HEK293 (cell line): ENCODE data around the gene PSMB1.

Source experiments
- ATF2 ChIP-seq: fragments of 450-650 bp; formaldehyde crosslinking; IDR thresholded peaks from 2 replicates; pipeline ENCODE4 v1.5.1; 2016; ENCODE audit warnings: missing biosample characterization, missing genetic modification characterization, low read depth
- CTCF ChIP-seq: fragments of 450-650 bp; formaldehyde crosslinking; IDR thresholded peaks from 2 replicates; pipeline ENCODE4 v1.5.1; 2016; ENCODE audit warnings: missing biosample characterization, missing genetic modification characterization
- ZNF132 ChIP-seq: fragments of 450-650 bp; formaldehyde crosslinking; IDR thresholded peaks from 2 replicates; pipeline ENCODE4 v1.5.1; 2017; ENCODE audit warnings: missing biosample characterization, missing genetic modification characterization, borderline replicate concordance
- ZNF202 ChIP-seq: fragments of 450-650 bp; formaldehyde crosslinking; IDR thresholded peaks from 2 replicates; pipeline ENCODE4 v1.5.1; 2016; ENCODE audit warnings: missing biosample characterization, missing genetic modification characterization, borderline replicate concordance
- ZNF324 ChIP-seq: fragments of 450-650 bp; formaldehyde crosslinking; IDR thresholded peaks from 2 replicates; pipeline ENCODE4 v1.5.1; 2016; ENCODE audit warnings: missing biosample characterization, missing genetic modification characterization
- ZNF404 ChIP-seq: fragments of 450-650 bp; formaldehyde crosslinking; IDR thresholded peaks from 2 replicates; pipeline ENCODE4 v1.5.1; 2017; ENCODE audit warnings: missing biosample characterization, missing genetic modification characterization
- ZNF521 ChIP-seq: fragments of 450-650 bp; formaldehyde crosslinking; IDR thresholded peaks from 2 replicates; pipeline ENCODE4 v1.5.1; 2017; ENCODE audit warnings: missing biosample characterization, mild to moderate bottlenecking, missing genetic modification characterization
- ZNF600 ChIP-seq: fragments of 450-650 bp; formaldehyde crosslinking; IDR thresholded peaks from 2 replicates; pipeline ENCODE4 v1.5.1; 2016; ENCODE audit warnings: missing biosample characterization, missing genetic modification characterization
- ZNF645 ChIP-seq: fragments of 450-650 bp; formaldehyde crosslinking; IDR thresholded peaks from 2 replicates; pipeline ENCODE4; 2016; ENCODE audit warnings: missing biosample characterization, missing genetic modification characterization

- TF ChIP-seq CTCF (tag by site-specific recombination), result no peak
- TF ChIP-seq ATF2, result no peak
- no peak for TF ChIP-seq ZNF600 (tag by site-specific recombination)
- no peak for TF ChIP-seq ZNF645 (tag by site-specific recombination)
- no peak for TF ChIP-seq ZNF202 (tag by site-specific recombination)
- TF ChIP-seq ZNF132 (tag by site-specific recombination), result no peak
- no peak for TF ChIP-seq ZNF404 (tag by site-specific recombination)
- TF ChIP-seq ZNF324 (tag by site-specific recombination), result no peak
- no peak for TF ChIP-seq ZNF521 (tag by site-specific recombination)
Measured at GRCh38 chr6:170490259-170490658, 62.8 kb downstream of the PSMB1 start.
